H1 (cell line): ENCODE measurements around the gene C13orf42. TPM values are rescaled to one million over a fixed set of nuclear protein-coding genes. Genes with fewer than 3 reads are reported as not detected.

Experiments
- CTCF ChIA-PET: fragments of 300-600 bp; sonication (Branson Sonifier 250); formaldehyde crosslinking; loops from one replicate; lab custom pipeline; 2021; ENCODE audit not compliant: partially characterized antibody; lab: Charles Lee
- POLR2A ChIA-PET: fragments of 300-600 bp; sonication (Branson Sonifier 250); formaldehyde crosslinking; loops from one replicate; lab custom pipeline; 2021; ENCODE audit warnings: inconsistent platforms; ENCODE audit not compliant: partially characterized antibody; lab: Charles Lee
- DNase-seq, 2 experiments: peaks; one replicate each; pipeline versions ENCODE4 v3.0.0 to v3.0.0-alpha.2; 2010 to 2022; ENCODE audit warnings: low spot score in 2 of 2, low read depth in 1 of 2, mixed read lengths in 1 of 2
- FAIRE-seq: peaks from 2 replicates; lab custom pipeline; 2011; peaks lifted over from hg19 to GRCh38; lab: Jason Lieb, UNC
- H2AFZ ChIP-seq: 2 replicates; pipeline ENCODE4 v1.8.1; 2012; ENCODE audit warnings: low read length, inconsistent platforms
- H2AK5ac ChIP-seq: 2 replicates; pipeline ENCODE4 v1.6.1; 2013; ENCODE audit warnings: low read depth, low read length
- H2BK120ac ChIP-seq: replicated peaks from 2 replicates; pipeline ENCODE3; 2013; ENCODE audit warnings: low read depth, low read length, inconsistent platforms
- H2BK12ac ChIP-seq: 2 replicates; pipeline ENCODE4 v1.6.1; 2013; ENCODE audit warnings: low read depth, low read length
- H2BK15ac ChIP-seq: 2 replicates; pipeline ENCODE4 v1.6.1; 2013; ENCODE audit warnings: low read length
- H2BK20ac ChIP-seq: 2 replicates; pipeline ENCODE4 v1.6.1; 2013; ENCODE audit warnings: low read length
- H2BK5ac ChIP-seq: 2 replicates; pipeline ENCODE4 v1.6.1; 2013; ENCODE audit warnings: low read depth, low read length
- H3K14ac ChIP-seq: 2 replicates; pipeline ENCODE4 v1.6.1; 2013; ENCODE audit warnings: inconsistent platforms; ENCODE audit not compliant: insufficient read length
- H3K18ac ChIP-seq: 2 replicates; pipeline ENCODE4 v1.6.1; 2013; ENCODE audit warnings: low read length; ENCODE audit errors: extremely low read depth
- H3K23ac ChIP-seq: 2 replicates; pipeline ENCODE4 v1.6.1; 2013; ENCODE audit warnings: inconsistent platforms; ENCODE audit not compliant: insufficient read length
- H3K23me2 ChIP-seq: 2 replicates; pipeline ENCODE4 v1.6.1; 2013; ENCODE audit warnings: low read depth, low read length
- H3K27ac ChIP-seq: 2 replicates; pipeline ENCODE4 v1.6.1; 2011; ENCODE audit warnings: low read depth, low read length, inconsistent platforms
- H3K27me3 ChIP-seq, 4 experiments: replicated peaks in 1 of 4; 1 replicate in 1 of 4; 2 replicates in 3 of 4; pipeline versions ENCODE4 v1.6.1 to v1.8.1; 2011 to 2013; ENCODE audit warnings: low read length in 3 of 4, mild to moderate bottlenecking in 3 of 4, inconsistent platforms in 2 of 4, mixed read lengths in 2 of 4, moderate library complexity in 1 of 4; ENCODE audit not compliant: control insufficient read depth in 3 of 4, insufficient read depth in 3 of 4; ENCODE audit errors: extremely low read depth in 1 of 4
- H3K36me3 ChIP-seq, 4 experiments: 2 replicates each; pipeline versions ENCODE4 v1.6.1 to v1.8.1; 2011 to 2013; ENCODE audit warnings: mild to moderate bottlenecking in 4 of 4, low read length in 3 of 4, moderate library complexity in 2 of 4, control low read depth in 1 of 4, inconsistent platforms in 1 of 4; ENCODE audit not compliant: insufficient read depth in 4 of 4, control insufficient read depth in 2 of 4
- H3K4ac ChIP-seq: replicated peaks from 2 replicates; pipeline ENCODE3; 2013; ENCODE audit warnings: low read length, low read depth, mixed read lengths, inconsistent platforms; ENCODE audit not compliant: insufficient read length
- H3K4me1 ChIP-seq, 4 experiments: replicated peaks in 1 of 4; 1 replicate in 1 of 4; 2 replicates in 3 of 4; pipeline versions ENCODE4 v1.6.1 to v1.8.1; 2011 to 2013; ENCODE audit warnings: low read length in 3 of 4, inconsistent platforms in 2 of 4, mixed read lengths in 1 of 4; ENCODE audit not compliant: insufficient read depth in 4 of 4, control insufficient read depth in 3 of 4
- H3K4me2 ChIP-seq, 2 experiments: 2 replicates each; pipeline versions ENCODE4 v1.6.1 to v1.8.1; 2011 to 2013; ENCODE audit warnings: low read depth in 2 of 2, low read length in 2 of 2, control low read depth in 1 of 2, inconsistent platforms in 1 of 2, mild to moderate bottlenecking in 1 of 2; ENCODE audit not compliant: insufficient read depth in 1 of 2
- H3K4me3 ChIP-seq, 4 experiments: fragments of 200-600, 300-600 bp in 1 of 4; sonication (generic), shearing (Covaris generic), sonication (Bioruptor Twin) in 1 of 4; 2 replicates each; pipeline versions ENCODE4 v1.5.1 to v1.8.1; 2011 to 2016; ENCODE audit warnings: low read length in 4 of 4, low read depth in 3 of 4, control low read depth in 2 of 4, inconsistent platforms in 2 of 4, mild to moderate bottlenecking in 2 of 4, mixed read lengths in 1 of 4, moderate library complexity in 1 of 4; ENCODE audit not compliant: insufficient read depth in 2 of 4; ENCODE audit errors: extremely low read depth in 1 of 4
- H3K56ac ChIP-seq: replicated peaks from 2 replicates; pipeline ENCODE3; 2013; ENCODE audit warnings: low read depth, mild to moderate bottlenecking, mixed read lengths, low read length, inconsistent platforms; ENCODE audit not compliant: insufficient read length
- H3K79me1 ChIP-seq: 2 replicates; pipeline ENCODE4 v1.6.1; 2013; ENCODE audit warnings: low read depth, low read length, control low read depth
- H3K79me2 ChIP-seq, 2 experiments: 2 replicates each; pipeline versions ENCODE4 v1.6.1 to v1.8.1; 2012 to 2013; ENCODE audit warnings: low read length in 2 of 2, mild to moderate bottlenecking in 2 of 2, inconsistent platforms in 1 of 2; ENCODE audit not compliant: insufficient read depth in 2 of 2, control insufficient read depth in 1 of 2
- H3K9ac ChIP-seq, 4 experiments: replicated peaks in 1 of 4; 1 replicate in 1 of 4; 2 replicates in 3 of 4; pipeline versions ENCODE4 v1.6.1 to v1.8.1; 2011 to 2013; ENCODE audit warnings: low read depth in 3 of 4, low read length in 3 of 4, control low read depth in 2 of 4, mild to moderate bottlenecking in 2 of 4, moderate library complexity in 2 of 4, inconsistent platforms in 1 of 4; ENCODE audit errors: extremely low read depth in 1 of 4
- H3K9me3 ChIP-seq, 2 experiments: 2 replicates each; pipeline versions ENCODE4 v1.6.1 to v1.8.1; 2012 to 2013; ENCODE audit warnings: mild to moderate bottlenecking in 2 of 2, moderate library complexity in 2 of 2, control low read depth in 1 of 2, inconsistent platforms in 1 of 2, low read depth in 1 of 2, low read length in 1 of 2, mixed read lengths in 1 of 2; ENCODE audit not compliant: insufficient read depth in 2 of 2
- H4K20me1 ChIP-seq, 2 experiments: replicated peaks in 1 of 2; 2 replicates each; pipeline versions ENCODE3 to v1.8.1; 2011 to 2013; ENCODE audit warnings: inconsistent platforms in 2 of 2, low read length in 2 of 2, mild to moderate bottlenecking in 1 of 2; ENCODE audit not compliant: insufficient read depth in 2 of 2, control insufficient read depth in 1 of 2
- H4K5ac ChIP-seq: 2 replicates; pipeline ENCODE4 v1.6.1; 2013; ENCODE audit warnings: low read length, low read depth, mixed read lengths, inconsistent platforms; ENCODE audit not compliant: insufficient read length
- H4K8ac ChIP-seq: 2 replicates; pipeline ENCODE4 v1.8.0; 2013; ENCODE audit warnings: mild to moderate bottlenecking, moderate library complexity, low read length, inconsistent platforms; ENCODE audit not compliant: insufficient read depth; ENCODE audit errors: extremely low read depth
- H4K91ac ChIP-seq: replicated peaks from 2 replicates; pipeline ENCODE3; 2013; ENCODE audit warnings: low read length, mixed read lengths, inconsistent platforms; ENCODE audit not compliant: insufficient read length
- WGBS, 2 experiments: shearing (Covaris generic) in 1 of 2; methylation state at CpG; one replicate each; pipeline versions ENCODE4 v1.1.6 to v1.1.7; 2013 to 2015; ENCODE audit warnings: low lambda C conversion rate in 2 of 2, mixed read lengths in 2 of 2, inconsistent platforms in 1 of 2, low coverage in 1 of 2, missing lambda C conversion rate in 1 of 2; ENCODE audit not compliant: insufficient replicate concordance in 2 of 2, insufficient coverage in 1 of 2, insufficient read length in 1 of 2; ENCODE audit errors: extremely low coverage in 1 of 2, missing lambda C conversion rate in 1 of 2; 5-methylcytosine and 5-hydroxymethylcytosine counted together
- polyA plus RNA-seq, 7 experiments: library from polyadenylated mRNA; depleted of rRNA in 3 of 7; stranded (reverse) in 5 of 7; unstranded in 2 of 7; fragments of >200 nt in 5 of 7; fragments of 200-250 nt in 2 of 7; gene quantifications; 1 replicate in 5 of 7; 2 replicates in 1 of 7; 4 replicates in 1 of 7; pipeline versions ENCODE4 v1.2.1 to v1.2.3, GENCODE V29; 2011 to 2013; ENCODE audit warnings: missing spikeins in 2 of 7, mixed read lengths in 2 of 7
- total RNA-seq: library from RNA; stranded (reverse); fragmentation: NEBNext Ultra II Directional; extraction: Animal tissue kit (Norgen Biotek cat#: 25700); gene quantifications from 2 replicates; pipeline ENCODE4 v1.2.1, GENCODE V29; 2021

C13orf42 gene
- total and polyA plus RNA-seq, 2 of the 8 experiments (the other 6 are each of a cell fraction or from before 2014, with no cell fraction given) = 9.9 to 10.1 TPM

DNA sequence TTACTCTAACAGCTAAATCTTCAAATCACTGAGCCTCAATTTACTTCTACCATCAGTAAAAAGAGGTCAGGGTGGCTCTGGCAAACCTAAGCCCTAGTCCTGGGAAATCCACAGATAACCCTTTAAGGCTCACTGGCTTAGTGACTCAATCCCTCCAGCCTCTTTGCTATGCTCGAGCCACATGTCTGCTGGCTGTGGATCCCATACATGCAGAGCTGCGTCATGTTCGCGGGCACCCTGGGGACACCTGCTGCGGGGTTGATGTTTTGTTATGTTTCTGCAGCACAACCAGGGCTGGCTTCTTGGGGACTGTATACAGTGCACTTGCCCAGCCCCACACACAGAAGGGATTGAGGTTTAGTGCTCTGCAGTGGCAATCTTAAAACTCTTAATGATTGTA is 41.6 kb upstream of the C13orf42 start:
- Histone ChIP-seq H3K23me2 (no peaks in the 10 kb centered on the region), H3K9me3 (no peaks in the 10 kb centered on the region), H2BK120ac (no peak overlapping the region), H2BK15ac (no peak overlapping the region), H3K14ac (no peak overlapping the region), H3K18ac (peak overlapping the region; percentile 66), H4K91ac (no peak overlapping the region), H4K20me1 (no peaks in the 10 kb centered on the region), H3K79me1 (no peaks in the 10 kb centered on the region), H3K4me2 (no peak overlapping the region), H2AFZ (no peak overlapping the region), H3K4me1 (peaks cover 14 to 29% (median 22%) of the 10 kb centered on the region in 4 experiments), H3K9ac (no peak overlapping the region), H4K5ac (no peak overlapping the region), H3K27ac (no peak overlapping the region), H3K56ac (no peak overlapping the region), H3K23ac (no peak overlapping the region), H3K27me3 (no peaks in the 10 kb centered on the region), H3K4ac (no peak overlapping the region), H3K4me3 (no peak overlapping the region), H4K8ac (no peak overlapping the region), H2BK20ac (peak overlapping the region; percentile 93), H3K79me2 (peaks cover 0 to 12% of the 10 kb centered on the region in 2 experiments; a peak in 1 of 4 replicates), H2BK5ac (peak overlapping the region; percentile 95; the same call in 1 of the 2 replicates), H3K36me3 (no peaks in the 10 kb centered on the region), H2BK12ac (peak overlapping the region; percentile 98), H2AK5ac (peak overlapping the region; percentile 88; the same call in 1 of the 2 replicates)
- WGBS, 2 experiments = 93% methylated on average over 5 of the region's 5 CpGs; no CpG with 5 or more reads in 1 of the 2 experiments
- DNase-seq (peak in 1 of 2 experiments; percentile 42), FAIRE-seq (no peak)
- CTCF ChIA-PET = interaction anchor here (2.7 to 10.9 kb wide), 3 partner anchors 15 to 134 kb away, joined by 9 to 102 read pairs (median 100); no protein-coding TSS in a partner anchor
- POLR2A ChIA-PET = interaction anchor here (0.6 to 21.2 kb wide), 9 partner anchors 10 to 301 kb away, joined by 3 to 494 read pairs (median 10); no protein-coding TSS in a partner anchor
